Activated naive CD8-positive, alpha-beta T cell treated with anti-CD3 and anti-CD28 coated beads, Interleukin-2, amount 50 U/mL, for 24 hours (primary cell): ENCODE data around the gene TMTC1.

Source experiments
- ATAC-seq: fragments of 150-1000 bp; cut with Tn5 transposase; one replicate; pipeline ENCODE4 v1.10.0; 2021
- DNase-seq: peaks from one replicate; pipeline ENCODE4 v3.0.0; 2021
- H3K27ac Mint-ChIP-seq: one replicate; pipeline ENCODE4 v1.8.0; 2021; ENCODE audit warnings: mild to moderate bottlenecking, mixed read lengths
- H3K27me3 Mint-ChIP-seq: one replicate; pipeline ENCODE4 v1.8.0; 2021; ENCODE audit warnings: mixed read lengths
- H3K36me3 Mint-ChIP-seq: one replicate; pipeline ENCODE4 v1.8.0; 2021; ENCODE audit warnings: low read depth, mixed read lengths
- H3K4me1 Mint-ChIP-seq: one replicate; pipeline ENCODE4 v1.8.0; 2021; ENCODE audit warnings: mixed read lengths
- H3K4me3 Mint-ChIP-seq: one replicate; pipeline ENCODE4 v1.8.0; 2021; ENCODE audit warnings: mild to moderate bottlenecking, moderate library complexity, mixed read lengths
- H3K9me3 Mint-ChIP-seq: one replicate; pipeline ENCODE4 v1.8.0; 2021; ENCODE audit warnings: mixed read lengths

The TMTC1 gene

DNA sequence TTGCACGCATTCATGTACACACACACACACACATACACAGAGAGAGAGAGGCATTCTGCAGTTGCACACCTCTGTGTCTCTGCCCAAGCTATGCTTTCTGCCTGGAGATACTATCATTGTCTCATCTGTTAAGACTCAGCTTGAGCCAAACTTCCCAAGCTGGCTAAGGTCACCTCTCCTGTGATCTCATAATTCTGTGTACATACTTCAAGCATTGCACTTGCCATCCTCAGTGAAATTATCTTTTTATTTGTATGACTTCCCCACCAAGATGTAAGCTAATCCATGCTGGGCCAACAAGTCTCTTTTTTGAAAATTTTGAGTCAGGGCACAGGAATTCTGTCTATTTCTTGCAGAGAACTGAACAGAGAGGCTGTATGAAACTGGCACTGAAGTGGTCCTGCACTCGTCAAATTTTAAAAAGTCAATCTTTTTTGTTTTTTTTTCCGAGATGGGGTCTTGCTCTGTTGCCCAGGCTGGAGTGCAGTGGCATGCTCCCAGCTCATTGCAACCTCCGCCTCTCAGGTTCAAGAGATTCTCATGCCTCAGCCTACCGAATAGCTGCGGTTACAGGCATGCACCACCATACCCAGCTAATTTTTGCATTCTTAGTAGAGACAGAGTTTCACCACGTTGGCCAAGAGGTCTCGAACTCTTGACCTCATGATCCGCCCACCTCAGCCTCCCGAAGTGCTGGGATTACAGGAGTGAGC, 44.3 kb downstream of the TMTC1 start:
- H3K27ac Mint-ChIP-seq, result no peak overlapping the region
- H3K9me3 Mint-ChIP-seq, result no peaks in the 10 kb centered on the region
- no peak overlapping the region for H3K4me3 Mint-ChIP-seq
- DNase-seq, result no peak
- H3K4me1 Mint-ChIP-seq, result no peaks in the 10 kb centered on the region
- H3K27me3 Mint-ChIP-seq, result no peaks in the 10 kb centered on the region
- no peak for ATAC-seq
- H3K36me3 Mint-ChIP-seq, result no peaks in the 10 kb centered on the region

DNA sequence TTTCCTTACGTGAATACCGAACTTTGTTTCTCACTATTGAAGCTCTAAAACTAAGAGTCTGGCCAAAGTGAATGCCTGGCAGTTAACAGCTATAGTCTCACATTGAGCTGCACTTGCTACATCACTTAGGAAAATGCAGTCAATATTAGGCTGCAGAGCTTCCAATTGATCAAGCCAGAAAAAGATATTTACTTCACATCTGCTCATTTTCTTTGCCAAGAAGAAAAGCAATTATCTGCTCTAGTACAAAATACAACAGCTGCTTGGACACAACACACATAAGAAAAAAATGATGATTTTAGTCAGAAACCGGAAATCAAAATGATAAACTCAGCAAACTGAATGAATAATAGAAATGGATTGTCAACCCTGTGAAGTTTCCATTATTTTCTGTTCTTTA, 45.4 kb downstream of the TMTC1 start:
- no peak for ATAC-seq
- no peak overlapping the region for H3K4me3 Mint-ChIP-seq
- H3K27me3 Mint-ChIP-seq, result no peaks in the 10 kb centered on the region
- no peaks in the 10 kb centered on the region for H3K4me1 Mint-ChIP-seq
- DNase-seq, result no peak
- H3K36me3 Mint-ChIP-seq, result no peaks in the 10 kb centered on the region
- H3K9me3 Mint-ChIP-seq, result no peaks in the 10 kb centered on the region
- H3K27ac Mint-ChIP-seq, result no peak overlapping the region

DNA sequence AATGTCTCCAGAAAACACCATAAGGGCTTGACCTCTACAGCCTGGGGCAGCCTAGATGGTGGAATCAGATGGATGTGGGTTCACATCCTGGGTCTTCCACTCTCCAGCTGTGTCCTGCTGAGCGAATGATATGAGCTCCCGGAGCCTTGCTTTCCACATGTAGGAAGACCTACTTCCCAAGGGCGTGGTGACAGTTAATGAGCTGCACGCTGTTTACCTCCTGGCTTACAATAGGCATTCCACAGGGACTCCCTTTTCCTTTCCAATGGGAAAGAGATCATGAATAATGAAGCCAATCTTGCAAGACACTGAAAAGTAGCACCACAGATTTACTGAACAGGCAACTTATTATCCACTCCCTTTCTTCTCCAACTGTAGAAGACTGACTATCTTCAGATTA, 46.1 kb downstream of the TMTC1 start:
- DNase-seq, result no peak
- Mint-ChIP-seq H3K36me3 (no peaks in the 10 kb centered on the region), H3K9me3 (no peaks in the 10 kb centered on the region), H3K27ac (no peak overlapping the region), H3K27me3 (no peaks in the 10 kb centered on the region), H3K4me1 (peaks cover 2% of the 10 kb centered on the region), H3K4me3 (no peak overlapping the region)
- no peak for ATAC-seq

DNA sequence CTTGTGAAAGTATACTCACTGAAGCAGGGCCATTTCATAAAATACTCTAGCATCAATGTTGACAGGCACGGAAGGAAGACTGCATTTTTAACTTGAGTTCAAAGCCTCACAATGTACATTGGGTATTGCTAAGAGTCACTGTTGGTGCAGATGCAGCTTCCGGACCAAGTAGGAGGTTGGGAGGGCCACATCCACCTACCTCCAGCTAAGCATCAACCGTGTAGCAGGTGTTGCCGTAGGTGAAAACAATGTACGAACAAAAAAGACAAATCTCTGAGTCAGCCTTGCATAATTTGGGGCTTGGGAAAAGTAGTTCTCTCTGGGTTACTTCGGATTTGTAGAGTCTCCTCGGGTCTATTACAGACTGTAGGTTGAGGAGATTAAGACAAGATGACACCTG, 48.1 kb downstream of the TMTC1 start:
- DNase-seq (no peak), ATAC-seq (no peak)
- Mint-ChIP-seq H3K4me3 (no peak overlapping the region), H3K9me3 (no peaks in the 10 kb centered on the region), H3K4me1 (peaks cover 2% of the 10 kb centered on the region), H3K36me3 (no peaks in the 10 kb centered on the region), H3K27ac (no peak overlapping the region), H3K27me3 (no peaks in the 10 kb centered on the region)

DNA sequence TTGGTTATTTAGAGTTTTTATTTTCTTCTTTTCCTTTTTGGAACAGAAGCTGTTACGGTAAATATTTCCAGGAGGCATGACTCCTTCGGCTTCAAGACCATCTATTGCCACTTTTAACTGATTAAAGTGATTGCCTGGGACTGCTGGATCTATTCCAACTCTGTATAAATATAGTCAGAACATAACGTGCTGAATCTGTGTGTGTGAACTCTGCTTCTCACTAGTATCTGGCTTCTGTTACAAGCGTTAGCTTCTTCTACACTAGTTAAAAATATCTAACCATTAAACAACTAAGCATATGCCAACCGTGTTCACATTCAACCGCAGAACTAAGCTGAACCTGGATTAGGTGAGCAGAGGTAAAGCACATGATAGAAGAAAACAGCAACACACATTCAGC, 49.0 kb downstream of the TMTC1 start:
- Mint-ChIP-seq H3K36me3 (no peaks in the 10 kb centered on the region), H3K27ac (no peak overlapping the region), H3K4me3 (no peak overlapping the region), H3K9me3 (no peaks in the 10 kb centered on the region), H3K4me1 (peaks cover 2% of the 10 kb centered on the region), H3K27me3 (no peaks in the 10 kb centered on the region)
- no peak for ATAC-seq
- no peak for DNase-seq

DNA sequence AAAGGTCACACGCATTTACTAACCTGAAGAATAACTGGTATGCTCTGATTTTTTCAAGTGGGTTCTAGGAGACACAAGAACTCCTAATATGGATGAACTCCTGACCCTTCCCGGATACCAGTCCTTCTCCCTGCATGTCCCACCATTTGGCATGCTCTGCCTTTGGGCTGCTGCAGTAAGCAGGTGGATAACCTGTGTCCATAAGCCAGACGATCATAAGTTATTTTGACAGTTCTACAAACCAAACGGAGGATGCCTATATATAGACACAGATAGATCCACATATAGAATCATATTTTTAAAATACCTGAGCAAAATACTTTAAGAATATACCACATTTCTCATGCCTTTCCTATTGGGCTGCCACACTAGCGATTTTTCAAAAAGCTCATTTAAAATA, 49.4 kb downstream of the TMTC1 start:
- H3K36me3 Mint-ChIP-seq, result no peaks in the 10 kb centered on the region
- H3K4me1 Mint-ChIP-seq, result peaks cover 2% of the 10 kb centered on the region
- H3K9me3 Mint-ChIP-seq, result no peaks in the 10 kb centered on the region
- DNase-seq (no peak), ATAC-seq (no peak)
- H3K4me3 Mint-ChIP-seq, result no peak overlapping the region
- H3K27me3 Mint-ChIP-seq, result no peaks in the 10 kb centered on the region
- H3K27ac Mint-ChIP-seq, result no peak overlapping the region

DNA sequence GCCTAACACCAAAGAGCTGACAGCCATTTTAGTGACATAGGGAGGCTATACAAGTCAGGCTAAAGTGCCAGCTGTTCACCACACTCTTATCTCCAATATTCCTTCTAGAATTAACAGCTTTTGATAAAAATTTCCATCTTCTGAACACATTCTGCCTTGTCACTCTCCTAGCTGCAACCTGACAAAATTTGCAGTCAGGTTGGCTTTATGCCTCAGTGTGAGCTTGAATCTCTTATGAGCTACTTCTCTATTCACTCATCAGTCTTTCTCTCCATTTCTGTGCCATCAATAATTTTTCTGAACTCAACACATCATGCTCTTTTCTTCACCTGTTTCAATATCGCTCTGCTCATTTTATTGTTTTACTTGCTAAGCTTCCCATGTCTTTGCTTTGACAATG, 50.2 kb downstream of the TMTC1 start:
- DNase-seq, result no peak
- H3K36me3 Mint-ChIP-seq, result no peaks in the 10 kb centered on the region
- H3K27me3 Mint-ChIP-seq, result peaks cover 2% of the 10 kb centered on the region
- no peak overlapping the region for H3K27ac Mint-ChIP-seq
- H3K4me1 Mint-ChIP-seq, result peaks cover 2% of the 10 kb centered on the region
- ATAC-seq, result no peak
- no peaks in the 10 kb centered on the region for H3K9me3 Mint-ChIP-seq
- no peak overlapping the region for H3K4me3 Mint-ChIP-seq

DNA sequence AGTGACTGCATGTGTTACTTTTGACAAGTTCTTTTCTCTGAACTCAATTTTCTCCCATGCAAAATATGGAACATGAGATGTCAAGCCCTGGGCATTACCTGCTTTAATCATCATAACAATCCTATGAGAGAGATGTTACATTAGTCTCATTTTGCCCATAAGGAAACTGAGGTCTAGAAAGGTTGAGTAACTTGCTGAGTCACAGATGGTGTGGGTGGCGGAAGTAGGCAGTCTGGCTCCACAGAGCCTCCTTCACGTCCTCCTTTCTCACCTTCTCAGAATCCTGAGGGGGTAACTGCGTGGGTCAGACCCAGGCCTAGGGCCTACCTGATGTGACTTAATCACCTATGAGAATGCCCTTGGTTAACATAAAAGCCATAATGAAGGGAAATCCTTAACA, 50.7 kb downstream of the TMTC1 start:
- no peaks in the 10 kb centered on the region for H3K9me3 Mint-ChIP-seq
- no peak overlapping the region for H3K4me3 Mint-ChIP-seq
- ATAC-seq, result no peak
- DNase-seq, result no peak
- H3K27me3 Mint-ChIP-seq, result peaks cover 2% of the 10 kb centered on the region
- no peaks in the 10 kb centered on the region for H3K36me3 Mint-ChIP-seq
- no peak overlapping the region for H3K27ac Mint-ChIP-seq
- H3K4me1 Mint-ChIP-seq, result peaks cover 2% of the 10 kb centered on the region

DNA sequence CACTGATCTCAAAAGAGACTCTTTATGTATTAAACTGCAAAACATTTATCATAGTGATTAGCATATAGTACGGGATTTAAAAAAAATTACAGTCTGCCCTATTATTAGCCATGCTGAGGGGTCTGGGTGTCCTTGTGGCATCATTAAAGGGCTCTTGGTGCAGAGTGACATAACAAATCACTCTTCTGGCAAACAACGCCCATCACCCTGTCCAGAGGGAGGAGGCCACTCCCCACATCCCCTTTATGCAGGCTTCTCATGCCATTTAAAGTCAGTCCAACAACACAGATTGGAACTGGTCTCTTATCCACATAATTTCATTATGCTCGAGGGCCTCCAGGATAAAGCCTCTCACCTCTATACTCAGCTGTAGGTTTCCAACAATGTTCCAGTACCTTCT, 51.1 kb downstream of the TMTC1 start:
- Mint-ChIP-seq H3K9me3 (no peaks in the 10 kb centered on the region), H3K27ac (no peak overlapping the region), H3K4me1 (peaks cover 2% of the 10 kb centered on the region), H3K27me3 (peaks cover 2% of the 10 kb centered on the region), H3K36me3 (no peaks in the 10 kb centered on the region), H3K4me3 (no peak overlapping the region)
- ATAC-seq (no peak), DNase-seq (no peak)

DNA sequence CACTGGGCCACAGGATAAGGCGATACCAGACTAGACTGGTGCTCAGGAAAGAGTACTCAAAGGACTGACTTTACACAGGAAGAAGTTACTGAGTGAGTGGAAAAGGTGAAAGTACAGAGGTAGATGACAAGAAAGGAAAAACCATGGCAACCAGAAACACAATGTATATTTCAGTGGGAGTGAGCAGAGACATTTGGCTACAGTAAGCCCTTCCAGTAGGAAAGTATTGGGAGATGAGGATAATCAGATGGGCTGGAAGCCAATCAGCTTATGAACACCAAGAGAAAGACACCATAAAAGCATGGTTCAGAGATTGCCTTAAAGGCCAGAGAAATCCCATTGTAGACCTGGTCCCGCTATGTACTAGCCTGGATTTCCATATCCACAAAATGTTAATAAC, 51.6 kb downstream of the TMTC1 start:
- no peak overlapping the region for H3K4me3 Mint-ChIP-seq
- H3K36me3 Mint-ChIP-seq, result no peaks in the 10 kb centered on the region
- peaks cover 2% of the 10 kb centered on the region for H3K4me1 Mint-ChIP-seq
- no peaks in the 10 kb centered on the region for H3K9me3 Mint-ChIP-seq
- peaks cover 2% of the 10 kb centered on the region for H3K27me3 Mint-ChIP-seq
- DNase-seq (no peak), ATAC-seq (no peak)
- no peak overlapping the region for H3K27ac Mint-ChIP-seq

DNA sequence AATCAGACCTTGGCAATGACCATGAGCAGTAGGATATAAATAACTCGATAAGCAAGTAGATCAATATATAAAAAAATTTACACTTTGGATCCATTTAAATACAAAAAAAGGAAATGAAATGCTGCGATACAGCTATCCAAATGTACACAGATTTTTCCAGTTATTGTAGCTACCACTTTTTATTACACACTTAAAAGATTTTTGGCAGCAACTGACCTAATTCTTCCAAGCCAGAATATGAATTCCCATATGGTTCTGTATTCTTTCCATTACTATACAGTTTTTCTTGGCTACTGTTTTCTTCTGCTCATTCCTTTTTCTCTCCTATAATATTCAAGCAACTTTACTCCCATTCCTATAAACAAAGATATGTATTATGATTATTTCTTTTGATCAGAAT, 52.2 kb downstream of the TMTC1 start:
- Mint-ChIP-seq H3K9me3 (no peaks in the 10 kb centered on the region), H3K4me1 (peaks cover 2% of the 10 kb centered on the region), H3K27ac (no peak overlapping the region), H3K36me3 (no peaks in the 10 kb centered on the region), H3K4me3 (no peak overlapping the region), H3K27me3 (peaks cover 2% of the 10 kb centered on the region)
- DNase-seq (no peak), ATAC-seq (no peak)

DNA sequence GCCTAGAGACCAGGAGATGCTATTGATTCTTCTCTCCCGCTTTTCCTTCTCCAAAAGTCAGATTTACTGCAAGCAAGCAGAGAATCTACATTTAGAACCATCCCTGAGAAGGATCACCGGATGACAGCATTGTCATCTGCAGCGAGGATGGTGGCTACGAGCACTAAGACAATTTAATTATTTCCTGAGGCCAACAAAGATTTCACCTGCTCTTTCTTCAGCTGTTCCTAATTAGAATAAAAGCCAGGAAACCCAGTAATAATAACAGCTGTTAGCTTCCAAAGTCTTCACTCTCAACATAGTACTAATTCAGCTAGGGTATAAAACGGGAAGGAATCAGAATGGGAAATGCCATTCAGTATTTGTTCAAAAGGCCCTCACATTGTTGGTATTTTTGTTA, 53.3 kb downstream of the TMTC1 start:
- no peak overlapping the region for H3K27ac Mint-ChIP-seq
- H3K36me3 Mint-ChIP-seq, result no peaks in the 10 kb centered on the region
- DNase-seq (no peak), ATAC-seq (no peak)
- peaks cover 2% of the 10 kb centered on the region for H3K4me1 Mint-ChIP-seq
- no peak overlapping the region for H3K4me3 Mint-ChIP-seq
- peaks cover 2% of the 10 kb centered on the region for H3K27me3 Mint-ChIP-seq
- H3K9me3 Mint-ChIP-seq, result no peaks in the 10 kb centered on the region

DNA sequence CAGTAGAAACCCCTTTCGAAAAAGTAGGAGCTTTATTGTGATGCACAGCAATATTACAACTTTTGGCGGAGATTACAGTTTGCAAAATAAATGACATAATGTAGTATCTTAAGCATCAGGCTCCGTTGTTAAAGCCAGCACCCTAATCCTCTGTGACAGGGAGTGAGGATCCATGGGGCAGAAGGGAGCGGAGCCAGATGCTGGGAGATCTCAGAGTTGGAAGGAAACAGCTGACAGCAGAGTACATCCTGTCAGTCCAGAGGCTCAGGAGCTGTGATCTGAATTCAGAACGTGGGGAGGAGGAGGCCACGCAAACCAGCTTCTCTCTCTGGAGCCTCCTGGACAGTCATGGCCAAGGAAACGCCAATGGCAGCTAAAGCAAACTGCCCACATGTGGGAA, 55.7 kb downstream of the TMTC1 start:
- H3K27me3 Mint-ChIP-seq, result peaks cover 2% of the 10 kb centered on the region
- no peaks in the 10 kb centered on the region for H3K9me3 Mint-ChIP-seq
- no peak overlapping the region for H3K4me3 Mint-ChIP-seq
- ATAC-seq (no peak), DNase-seq (no peak)
- H3K27ac Mint-ChIP-seq, result no peak overlapping the region
- H3K36me3 Mint-ChIP-seq, result no peaks in the 10 kb centered on the region
- H3K4me1 Mint-ChIP-seq, result peaks cover 2% of the 10 kb centered on the region

DNA sequence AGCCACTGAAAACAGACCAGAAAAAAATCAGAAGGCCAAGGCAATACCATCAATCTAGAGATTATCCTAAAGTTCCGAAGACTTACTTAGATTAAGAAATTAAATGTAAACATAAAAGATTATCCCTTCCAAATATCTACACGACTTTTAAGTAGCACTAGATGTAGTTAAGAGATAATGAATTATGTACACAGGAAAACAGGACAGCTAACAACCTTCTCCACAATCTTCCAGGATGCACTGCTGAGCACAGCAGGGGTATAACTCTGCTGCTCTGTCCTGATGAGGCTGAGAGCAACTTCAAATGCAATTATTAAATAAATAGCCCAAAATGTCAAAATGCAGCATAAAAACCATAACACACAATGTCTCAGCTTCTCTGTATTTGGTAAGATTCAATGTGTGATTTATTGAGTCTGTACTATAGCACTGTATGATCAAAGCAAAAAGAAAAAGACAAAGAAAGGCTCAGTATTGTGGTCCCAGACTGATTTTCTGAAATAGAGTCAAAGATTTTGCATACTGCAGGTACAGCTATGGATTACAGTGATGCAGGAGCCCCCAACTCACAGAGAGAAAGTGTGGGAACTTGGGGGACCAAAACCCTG, 56.9 kb downstream of the TMTC1 start:
- Mint-ChIP-seq H3K27me3 (peaks cover 2% of the 10 kb centered on the region), H3K27ac (no peak overlapping the region), H3K36me3 (no peaks in the 10 kb centered on the region), H3K4me1 (no peaks in the 10 kb centered on the region), H3K9me3 (no peaks in the 10 kb centered on the region), H3K4me3 (no peak overlapping the region)
- no peak for DNase-seq
- no peak for ATAC-seq

DNA sequence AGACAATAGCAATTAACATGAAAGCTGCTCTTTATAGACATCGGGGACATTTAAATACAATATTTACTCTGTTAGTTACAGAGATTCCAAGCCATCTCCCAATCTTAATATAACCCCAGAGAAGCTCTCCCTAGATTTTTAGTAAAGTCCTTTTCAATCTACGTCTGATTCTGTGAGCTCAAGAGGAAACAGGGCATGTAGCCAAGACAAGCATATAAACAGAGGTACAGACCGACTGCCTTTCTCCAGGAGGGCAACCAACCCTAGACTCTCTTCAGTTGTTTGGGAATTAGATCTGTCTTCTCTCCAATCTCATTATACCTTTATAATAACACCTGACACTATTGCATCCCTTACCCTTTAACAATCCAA, 57.4 kb downstream of the TMTC1 start:
- Mint-ChIP-seq H3K4me1 (no peaks in the 10 kb centered on the region), H3K36me3 (no peaks in the 10 kb centered on the region), H3K27ac (no peak overlapping the region), H3K9me3 (no peaks in the 10 kb centered on the region), H3K4me3 (no peak overlapping the region), H3K27me3 (peaks cover 2% of the 10 kb centered on the region)
- ATAC-seq (no peak), DNase-seq (no peak)
